ENCODE measurements around the gene ZNF423.

ZNF423 gene

DNA sequence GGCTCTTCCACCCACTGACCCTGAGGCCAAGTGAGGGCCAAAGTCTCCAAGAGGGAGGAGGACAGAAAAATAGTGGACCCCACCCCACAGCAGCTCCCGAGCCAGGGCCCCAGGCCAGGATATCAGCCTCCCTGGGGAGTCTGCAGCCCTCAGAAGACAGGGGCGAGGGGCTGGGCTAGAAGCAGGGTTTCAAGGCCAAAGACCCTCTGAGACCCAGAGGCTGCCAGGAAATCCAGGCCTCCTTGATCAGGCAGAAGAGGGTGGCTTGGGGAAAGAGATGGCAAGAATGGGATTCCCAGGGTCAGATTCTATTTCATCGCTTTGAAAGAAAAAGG lies 156.1 kb downstream of the ZNF423 start:
- DNase-seq (ENCODE audit: low spot score), result no peak
- TF ChIP-seq, protein P1, sequence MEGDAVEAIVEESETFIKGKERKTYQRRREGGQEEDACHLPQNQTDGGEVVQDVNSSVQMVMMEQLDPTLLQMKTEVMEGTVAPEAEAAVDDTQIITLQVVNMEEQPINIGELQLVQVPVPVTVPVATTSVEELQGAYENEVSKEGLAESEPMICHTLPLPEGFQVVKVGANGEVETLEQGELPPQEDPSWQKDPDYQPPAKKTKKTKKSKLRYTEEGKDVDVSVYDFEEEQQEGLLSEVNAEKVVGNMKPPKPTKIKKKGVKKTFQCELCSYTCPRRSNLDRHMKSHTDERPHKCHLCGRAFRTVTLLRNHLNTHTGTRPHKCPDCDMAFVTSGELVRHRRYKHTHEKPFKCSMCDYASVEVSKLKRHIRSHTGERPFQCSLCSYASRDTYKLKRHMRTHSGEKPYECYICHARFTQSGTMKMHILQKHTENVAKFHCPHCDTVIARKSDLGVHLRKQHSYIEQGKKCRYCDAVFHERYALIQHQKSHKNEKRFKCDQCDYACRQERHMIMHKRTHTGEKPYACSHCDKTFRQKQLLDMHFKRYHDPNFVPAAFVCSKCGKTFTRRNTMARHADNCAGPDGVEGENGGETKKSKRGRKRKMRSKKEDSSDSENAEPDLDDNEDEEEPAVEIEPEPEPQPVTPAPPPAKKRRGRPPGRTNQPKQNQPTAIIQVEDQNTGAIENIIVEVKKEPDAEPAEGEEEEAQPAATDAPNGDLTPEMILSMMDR (IDR thresholded peaks at IDR 0.05), result no peak
- no peak overlapping the region for H3K4me3 ChIP-seq
- H3K27ac ChIP-seq, result peak overlapping the region; percentile 71 to 82

DNA sequence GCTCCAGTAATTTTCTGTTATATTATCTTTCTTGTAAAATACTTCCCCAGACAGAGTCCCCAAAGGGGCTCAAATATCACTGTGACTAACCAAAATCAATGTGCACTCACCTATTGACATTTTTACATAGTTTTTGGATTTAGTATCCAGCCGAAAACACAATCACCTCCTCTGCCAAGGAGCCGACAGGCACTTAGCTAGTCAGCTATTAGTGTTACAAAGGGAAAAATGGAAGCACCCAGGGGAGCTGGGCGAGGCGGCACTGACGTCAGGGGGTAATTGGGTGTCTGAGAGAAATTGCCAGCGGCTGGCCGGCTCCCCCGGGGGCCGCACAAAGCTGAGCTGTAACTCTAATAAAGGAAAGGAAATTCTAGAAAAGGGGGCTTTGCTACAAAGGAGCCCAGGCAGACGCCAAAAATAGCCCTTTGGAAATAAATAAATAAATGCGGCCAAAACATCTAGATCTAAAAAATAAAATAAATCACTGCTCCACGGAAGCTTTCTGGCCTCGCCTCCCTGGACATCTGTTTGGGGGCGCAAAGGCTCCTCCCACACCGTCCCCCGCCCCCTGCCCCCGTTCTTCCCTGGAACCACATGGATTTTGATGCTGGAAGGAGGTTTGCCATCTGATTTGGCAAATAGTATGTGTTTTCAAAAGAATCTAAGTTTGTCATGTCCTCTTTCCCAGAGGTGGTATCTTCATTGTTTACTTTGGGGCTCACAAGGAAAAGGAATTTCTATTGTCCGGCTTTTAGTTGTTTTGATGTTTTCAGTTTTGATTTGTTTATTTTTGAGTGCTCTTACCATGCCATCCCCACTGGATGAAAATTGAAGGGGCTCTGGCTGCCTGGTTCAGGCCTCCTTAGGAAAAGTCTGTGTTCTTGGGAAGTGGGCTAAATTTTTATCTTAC lies 156.7 kb downstream of the ZNF423 start:
- DNase-seq (ENCODE audit: low spot score), result peak; percentile 88
- Histone ChIP-seq H3K27ac (peak overlapping the region; percentile 71 to 82), H3K4me3 (peak overlapping the region; percentile 59)
- TF ChIP-seq, protein P1 (IDR thresholded peaks at IDR 0.05), result no peak

DNA sequence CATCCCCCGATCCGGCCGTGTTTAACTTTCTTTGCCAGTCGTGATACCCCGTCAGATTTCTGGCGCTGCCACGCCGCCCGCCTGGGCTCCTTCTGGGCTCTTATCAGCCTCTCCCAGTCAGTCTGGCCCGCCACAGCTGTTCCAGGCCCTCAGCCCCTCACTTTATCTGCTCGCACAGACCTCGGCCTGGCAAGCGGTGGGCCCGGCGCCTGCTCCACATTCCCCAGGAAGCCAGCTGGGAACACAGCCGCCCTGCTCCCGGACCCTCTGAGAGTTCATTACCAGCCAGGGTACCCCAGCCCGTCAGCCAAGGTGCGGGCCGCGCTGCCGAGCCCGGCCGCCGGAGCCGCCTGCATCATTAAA lies 157.5 kb downstream of the ZNF423 start:
- peak; percentile 81 for DNase-seq (ENCODE audit: low spot score)
- TF ChIP-seq, protein P1 (IDR thresholded peaks at IDR 0.05), result no peak
- H3K4me3 ChIP-seq, result peak overlapping the region; percentile 59
- H3K27ac ChIP-seq, result peak overlapping the region; percentile 71 to 82

DNA sequence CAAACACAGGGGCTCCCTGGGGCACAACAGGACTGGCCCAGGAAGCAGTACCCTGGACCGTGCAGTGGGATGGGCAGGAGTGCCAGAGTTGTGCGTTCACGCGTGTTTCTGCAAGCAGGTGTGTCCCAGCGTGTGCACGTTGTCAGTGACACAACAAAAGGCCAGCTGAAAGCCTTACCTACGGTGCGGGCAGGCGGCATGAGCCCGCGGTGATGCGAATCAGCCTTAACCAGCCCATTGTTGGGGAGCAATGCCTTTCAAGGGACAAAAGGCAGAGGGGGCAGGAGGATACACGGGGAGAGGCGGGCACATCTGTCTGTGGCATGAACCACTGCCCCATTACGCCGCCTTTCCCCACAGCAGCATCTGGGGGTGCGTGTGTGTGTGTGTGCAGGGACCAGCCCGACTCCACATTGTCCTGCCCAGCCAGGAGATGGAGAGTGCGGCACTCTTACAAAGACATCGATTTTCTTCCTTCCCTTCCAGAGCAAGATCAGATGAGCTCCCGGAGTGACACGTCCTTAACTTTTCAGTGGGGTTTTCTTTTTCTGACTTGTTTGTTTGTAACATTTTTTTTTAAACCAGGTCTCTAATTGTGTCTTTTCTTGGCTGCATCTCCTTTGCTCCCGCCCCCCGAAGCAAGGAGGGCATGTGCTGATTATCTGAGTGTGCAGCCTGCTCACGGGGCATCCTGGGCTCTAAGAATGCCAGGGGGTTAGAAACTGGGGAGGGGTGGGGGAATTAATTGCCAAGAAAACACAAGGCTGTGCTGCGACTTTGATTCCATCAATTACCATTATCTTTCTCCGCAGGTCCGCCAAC lies 158.1 kb downstream of the ZNF423 start:
- no peak for DNase-seq (ENCODE audit: low spot score)
- TF ChIP-seq, protein P1 (IDR thresholded peaks at IDR 0.05), result no peak
- Histone ChIP-seq H3K4me3 (peak overlapping the region; percentile 59), H3K27ac (peak overlapping the region; percentile 71 to 82)

DNA sequence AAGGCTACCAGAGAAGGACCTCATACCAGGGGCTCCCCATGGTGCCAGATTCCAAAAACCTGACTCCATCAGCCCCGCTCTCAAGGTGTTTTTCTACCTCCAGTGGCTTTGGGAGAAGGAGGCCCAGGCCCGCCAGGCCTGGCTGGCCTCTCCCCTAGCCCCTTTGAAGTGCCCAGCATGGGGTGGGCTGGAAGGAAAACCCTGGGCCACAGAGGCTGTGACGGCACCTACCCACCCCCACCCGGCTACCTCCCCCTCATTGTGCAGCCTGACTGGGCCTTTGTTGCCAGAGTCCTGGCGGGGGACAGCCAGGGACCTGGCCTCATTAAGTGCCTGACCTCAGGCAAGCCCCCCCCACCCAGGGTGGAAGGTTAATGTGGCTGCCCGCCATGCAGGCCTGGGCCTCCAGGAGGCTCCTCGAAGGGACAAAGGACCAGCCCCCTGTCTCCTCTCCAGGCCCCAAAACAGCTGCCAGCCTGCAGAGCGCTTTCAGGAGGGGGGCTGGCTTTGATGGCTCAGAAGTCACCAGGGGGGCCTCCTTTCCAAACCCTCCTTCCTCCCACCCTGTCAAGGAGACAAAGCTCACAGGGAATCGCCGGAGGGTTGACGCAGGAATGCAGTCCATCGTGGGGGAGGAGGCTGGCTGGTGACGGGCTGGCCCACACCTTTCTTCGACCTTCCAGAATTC lies 159.4 kb downstream of the ZNF423 start:
- DNase-seq (ENCODE audit: low spot score), result no peak
- no peak overlapping the region for H3K27ac ChIP-seq
- H3K4me3 ChIP-seq, result no peak overlapping the region
- TF ChIP-seq, protein P1 (IDR thresholded peaks at IDR 0.05), result no peak

DNA sequence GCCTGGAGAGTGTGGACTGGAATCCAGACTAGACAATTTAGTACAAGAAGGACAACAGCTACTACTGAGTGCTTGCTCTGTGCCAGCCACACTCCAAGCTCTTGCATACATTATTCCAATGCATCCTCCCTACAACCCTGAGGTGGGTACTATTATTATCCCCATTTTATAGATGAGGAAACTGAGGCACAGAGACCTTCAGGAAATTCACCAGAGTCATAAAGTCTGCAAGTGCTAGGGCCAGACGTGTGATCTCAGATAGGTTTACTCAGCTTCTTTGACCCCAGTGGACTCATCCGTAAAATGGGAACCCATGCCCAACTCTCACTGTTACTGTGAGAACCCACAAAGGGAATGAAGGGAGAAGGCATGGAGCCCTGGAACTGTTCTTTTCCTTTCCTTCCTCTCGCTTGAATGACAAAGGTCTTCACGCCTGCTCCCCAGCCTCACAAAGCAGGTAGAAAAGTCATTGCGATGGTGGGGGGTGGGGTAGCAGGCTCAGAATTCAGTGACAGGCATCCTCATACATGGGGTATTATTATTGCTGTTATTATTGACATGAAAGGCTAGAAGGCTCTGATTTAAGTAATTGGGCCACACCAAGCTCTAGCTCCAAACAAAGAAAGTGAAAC lies 160.0 kb downstream of the ZNF423 start:
- TF ChIP-seq, protein P1 (IDR thresholded peaks at IDR 0.05), result no peak
- DNase-seq (ENCODE audit: low spot score), result no peak
- Histone ChIP-seq H3K27ac (no peak overlapping the region), H3K4me3 (no peak overlapping the region)
